ENCODE data around the gene ERF. TPM values are rescaled to one million over a fixed set of nuclear protein-coding genes. Genes with fewer than 3 reads are reported as not detected.
A peak's percentile ranks its signal among the peaks of the same experiment; 100 is the strongest.

ERF gene
- total RNA-seq, 1 donor from 2014 or later = 33.5 TPM

DNA sequence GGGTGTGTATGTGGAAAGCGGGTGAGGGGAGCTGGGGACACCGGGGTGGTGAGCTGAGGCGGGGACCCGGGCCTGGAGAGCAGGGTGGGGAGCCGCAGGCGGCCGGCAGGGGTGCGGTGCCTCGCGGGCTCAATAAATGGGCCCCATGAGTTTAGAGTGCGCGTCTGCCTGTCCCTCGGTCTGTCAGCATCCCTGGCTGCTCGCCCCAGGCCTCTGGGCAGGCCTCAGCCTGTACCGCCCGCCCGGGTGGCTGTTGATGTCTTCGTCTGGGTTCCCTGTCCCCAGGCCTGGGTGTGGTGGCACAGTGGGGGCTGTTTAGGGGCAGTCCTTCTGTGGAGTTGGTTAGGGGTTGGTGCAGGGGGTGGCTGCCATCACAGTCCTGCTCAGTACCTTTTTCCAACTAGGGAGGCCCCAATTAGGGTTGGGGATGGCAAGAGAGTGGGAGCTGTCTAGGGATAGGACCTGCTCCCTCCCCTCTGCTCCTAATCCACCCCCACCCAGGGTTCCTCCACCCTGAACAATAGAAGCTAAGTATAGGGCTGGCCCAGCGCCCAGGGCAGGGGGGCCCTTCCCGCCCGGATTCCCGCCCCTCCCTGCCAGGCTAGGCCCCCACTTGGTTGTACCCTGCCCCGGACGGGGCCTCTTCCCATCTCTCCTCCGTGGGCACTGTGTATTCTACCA lies 26.4 kb upstream of the ERF start:
- TF ChIP-seq, protein P1, sequence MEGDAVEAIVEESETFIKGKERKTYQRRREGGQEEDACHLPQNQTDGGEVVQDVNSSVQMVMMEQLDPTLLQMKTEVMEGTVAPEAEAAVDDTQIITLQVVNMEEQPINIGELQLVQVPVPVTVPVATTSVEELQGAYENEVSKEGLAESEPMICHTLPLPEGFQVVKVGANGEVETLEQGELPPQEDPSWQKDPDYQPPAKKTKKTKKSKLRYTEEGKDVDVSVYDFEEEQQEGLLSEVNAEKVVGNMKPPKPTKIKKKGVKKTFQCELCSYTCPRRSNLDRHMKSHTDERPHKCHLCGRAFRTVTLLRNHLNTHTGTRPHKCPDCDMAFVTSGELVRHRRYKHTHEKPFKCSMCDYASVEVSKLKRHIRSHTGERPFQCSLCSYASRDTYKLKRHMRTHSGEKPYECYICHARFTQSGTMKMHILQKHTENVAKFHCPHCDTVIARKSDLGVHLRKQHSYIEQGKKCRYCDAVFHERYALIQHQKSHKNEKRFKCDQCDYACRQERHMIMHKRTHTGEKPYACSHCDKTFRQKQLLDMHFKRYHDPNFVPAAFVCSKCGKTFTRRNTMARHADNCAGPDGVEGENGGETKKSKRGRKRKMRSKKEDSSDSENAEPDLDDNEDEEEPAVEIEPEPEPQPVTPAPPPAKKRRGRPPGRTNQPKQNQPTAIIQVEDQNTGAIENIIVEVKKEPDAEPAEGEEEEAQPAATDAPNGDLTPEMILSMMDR (IDR thresholded peaks at IDR 0.05; ENCODE audit: borderline replicate concordance) = peak; percentile 18
- Histone ChIP-seq H3K4me3 (peak overlapping the region; percentile 90), H3K36me3 (no peaks in the 10 kb centered on the region), H3K27ac (replicated peaks) (peak overlapping the region; percentile 98), H3K9me3 (replicated peaks) (no peaks in the 10 kb centered on the region), H3K27me3 (ENCODE audit: low read depth) (no peaks in the 10 kb centered on the region), H3K4me1 (peaks cover 91% of the 10 kb centered on the region)
- DNase-seq = peak; percentile 69
- intact Hi-C loops (cut with micrococcal nuclease) = loop anchor here (5.0 kb wide), 1 partner anchor 39 kb away; the partner anchor contains the start of gene GSK3A

DNA sequence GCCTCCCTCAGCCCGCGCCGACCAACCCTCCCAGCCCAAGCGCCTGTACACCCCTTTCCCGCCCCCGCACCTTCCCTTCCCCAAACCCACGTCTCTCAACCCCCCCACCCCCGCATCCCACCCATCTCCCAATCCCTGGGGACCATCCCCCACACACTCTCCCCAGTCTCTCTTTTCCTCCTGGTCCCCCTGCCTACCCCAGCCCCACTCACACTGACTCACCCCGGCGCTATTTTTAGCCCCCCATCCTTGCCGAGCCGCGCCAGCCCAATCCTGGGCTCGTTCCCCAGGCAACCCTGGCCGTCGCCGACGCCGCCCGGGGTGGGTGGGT lies 25.9 kb upstream of the ERF start:
- Histone ChIP-seq H3K4me3 (peak overlapping the region; percentile 90), H3K36me3 (no peaks in the 10 kb centered on the region), H3K9me3 (replicated peaks) (no peaks in the 10 kb centered on the region), H3K27ac (replicated peaks) (peak overlapping the region; percentile 98), H3K27me3 (ENCODE audit: low read depth) (no peaks in the 10 kb centered on the region), H3K4me1 (peaks cover 91% of the 10 kb centered on the region)
- no peak for DNase-seq
- TF ChIP-seq, protein P1 (IDR thresholded peaks at IDR 0.05; ENCODE audit: borderline replicate concordance) = no peak
- intact Hi-C loops (cut with micrococcal nuclease) = loop anchor here (5.0 kb wide), 1 partner anchor 38 kb away; the partner anchor contains the start of gene GSK3A

GRCh38 chr19:42279902-42280814 lies 25.2 kb upstream of the ERF start:
- H3K4me3 ChIP-seq = peak overlapping the region; percentile 90
- TF ChIP-seq, protein P1 (IDR thresholded peaks at IDR 0.05; ENCODE audit: borderline replicate concordance) = peak; percentile 92
- no peaks in the 10 kb centered on the region for H3K36me3 ChIP-seq
- H3K4me1 ChIP-seq = peaks cover 91% of the 10 kb centered on the region
- peak overlapping the region; percentile 98 for H3K27ac ChIP-seq (replicated peaks)
- H3K9me3 ChIP-seq (replicated peaks) = no peaks in the 10 kb centered on the region
- intact Hi-C loops (cut with micrococcal nuclease) = loop anchor here (5.0 kb wide), 1 partner anchor 38 kb away; the partner anchor contains the start of gene GSK3A
- no peaks in the 10 kb centered on the region for H3K27me3 ChIP-seq (ENCODE audit: low read depth)
- DNase-seq = peak; percentile 94

DNA sequence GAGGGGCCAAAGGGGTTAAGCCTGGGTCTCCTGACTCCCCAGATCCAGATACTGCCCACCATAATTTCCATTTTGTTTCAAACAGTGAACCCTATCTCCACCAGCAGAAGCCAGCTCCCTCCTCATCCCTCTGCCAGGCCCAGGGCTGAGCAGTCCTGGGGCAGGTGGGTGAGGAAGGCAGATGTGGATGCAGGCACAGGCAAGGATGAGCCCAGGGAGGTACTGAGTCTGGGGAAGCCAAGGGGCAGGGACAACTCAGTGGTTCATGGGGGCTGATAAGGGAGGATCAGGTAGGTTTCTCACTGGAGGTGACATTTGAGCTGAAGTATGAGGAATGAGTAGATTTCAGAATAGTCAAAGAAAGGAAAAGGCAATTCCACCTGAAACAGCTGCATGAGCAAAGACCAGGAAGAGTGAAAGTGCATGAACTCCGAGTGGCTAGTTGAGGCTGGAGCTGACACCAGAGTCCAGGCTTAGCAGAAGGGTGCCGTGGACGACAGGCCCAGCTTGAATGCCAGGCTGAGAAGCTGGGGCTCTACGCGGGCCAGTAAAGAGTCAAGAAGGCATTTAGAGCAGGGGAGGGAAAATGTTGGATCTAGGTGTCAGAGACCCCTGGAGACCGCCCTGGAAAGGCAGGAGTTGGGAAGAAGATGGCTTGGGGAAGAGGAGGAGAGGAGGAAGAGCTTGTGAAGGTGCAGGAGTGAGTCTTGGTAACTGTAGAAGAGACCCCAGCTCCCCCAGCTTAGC lies 24.4 kb upstream of the ERF start:
- intact Hi-C loops (cut with micrococcal nuclease) = no loop called here
- Histone ChIP-seq H3K36me3 (peaks cover 7% of the 10 kb centered on the region), H3K4me3 (peak overlapping the region; percentile 90), H3K27ac (replicated peaks) (peak overlapping the region; percentile 98), H3K27me3 (ENCODE audit: low read depth) (no peaks in the 10 kb centered on the region), H3K4me1 (peaks cover 93% of the 10 kb centered on the region), H3K9me3 (replicated peaks) (no peaks in the 10 kb centered on the region)
- no peak for DNase-seq
- TF ChIP-seq, protein P1 (IDR thresholded peaks at IDR 0.05; ENCODE audit: borderline replicate concordance) = no peak
